GM23338 (cell line): ENCODE results near the gene CNTRL. TPM values are rescaled to one million over a fixed set of nuclear protein-coding genes. Genes with fewer than 3 reads are reported as not detected.

Experiments
- ATAC-seq: fragments of 200-7000 bp; cut with Tn5 transposase; 3 replicates; pipeline ENCODE4 v1.9.1; 2020
- DNase-seq: peaks from one replicate; pipeline ENCODE4 v3.0.0-alpha.2; 2015; ENCODE audit warnings: low spot score
- H2AFZ ChIP-seq: fragments of 200-600 bp; sonication (generic); 2 replicates; pipeline ENCODE4 v1.8.0; 2016; ENCODE audit warnings: antibody characterized with exemption, mild to moderate bottlenecking, moderate library complexity
- H3F3A ChIP-seq: fragments of 200-600 bp; sonication (generic); replicated peaks from 2 replicates; pipeline ENCODE4 v1.8.0; 2017; ENCODE audit warnings: antibody characterized with exemption, mixed run types, low read depth
- H3K27ac ChIP-seq: fragments of 200-600 bp; sonication (generic); 2 replicates; pipeline ENCODE4 v1.6.1; 2016; ENCODE audit warnings: low read depth
- H3K27me3 ChIP-seq: fragments of 200-600 bp; sonication (generic); 2 replicates; pipeline ENCODE4 v1.8.0; 2016; ENCODE audit warnings: mild to moderate bottlenecking, mixed run types, moderate library complexity; ENCODE audit not compliant: insufficient read depth
- H3K36me3 ChIP-seq: fragments of 200-600 bp; sonication (generic); 2 replicates; pipeline ENCODE4 v1.8.0; 2016; ENCODE audit warnings: mild to moderate bottlenecking; ENCODE audit not compliant: insufficient read depth
- H3K4me1 ChIP-seq: fragments of 200-600 bp; sonication (generic); 2 replicates; pipeline ENCODE4 v1.8.0; 2016; ENCODE audit warnings: mild to moderate bottlenecking, moderate library complexity; ENCODE audit not compliant: insufficient read depth
- H3K4me2 ChIP-seq: fragments of 200-600 bp; sonication (generic); 2 replicates; pipeline ENCODE4 v1.7.1; 2017; ENCODE audit warnings: mixed run types
- H3K4me3 ChIP-seq: fragments of 200-600 bp; sonication (generic); 2 replicates; pipeline ENCODE4 v1.6.1; 2016; ENCODE audit warnings: mixed run types
- H3K79me2 ChIP-seq: fragments of 200-600 bp; sonication (generic); replicated peaks from 2 replicates; pipeline ENCODE4 v1.8.0; 2017; ENCODE audit warnings: mild to moderate bottlenecking; ENCODE audit not compliant: insufficient read depth
- H3K9me2 ChIP-seq: fragments of 200-600 bp; sonication (generic); 2 replicates; pipeline ENCODE4 v1.8.0; 2017; ENCODE audit not compliant: insufficient read depth
- H4K20me1 ChIP-seq: fragments of 200-600 bp; sonication (generic); replicated peaks from 2 replicates; pipeline ENCODE4 v1.8.0; 2017; ENCODE audit warnings: mild to moderate bottlenecking; ENCODE audit not compliant: insufficient read depth
- H3K27ac Mint-ChIP-seq: 2 replicates; pipeline ENCODE4 v1.8.0; 2020; ENCODE audit warnings: inconsistent platforms, mild to moderate bottlenecking, moderate library complexity, mixed read lengths
- H3K27me3 Mint-ChIP-seq: 3 replicates; pipeline ENCODE4 v1.8.0; 2022; ENCODE audit warnings: low read depth, mild to moderate bottlenecking, moderate library complexity, mixed read lengths, inconsistent platforms; ENCODE audit not compliant: insufficient read depth, poor library complexity
- H3K36me3 Mint-ChIP-seq: 3 replicates; pipeline ENCODE4 v1.8.0; 2021; ENCODE audit warnings: low read depth, mild to moderate bottlenecking, inconsistent platforms, moderate library complexity, mixed read lengths
- H3K4me1 Mint-ChIP-seq: 3 replicates; pipeline ENCODE4 v1.8.0; 2020; ENCODE audit warnings: mild to moderate bottlenecking, inconsistent platforms, mixed read lengths
- H3K4me3 Mint-ChIP-seq: 3 replicates; pipeline ENCODE4 v1.8.0; 2021; ENCODE audit warnings: moderate library complexity, mild to moderate bottlenecking, inconsistent platforms, mixed read lengths
- H3K9me3 Mint-ChIP-seq: 3 replicates; pipeline ENCODE4 v1.8.0; 2020; ENCODE audit warnings: moderate library complexity, mild to moderate bottlenecking, inconsistent platforms, mixed read lengths
- CREB1 ChIP-seq: fragments of 250-450 bp; sonication (Bioruptor Pico); IDR thresholded peaks from 2 replicates; pipeline ENCODE4 v1.5.0; 2020; ENCODE audit warnings: low read depth, mild to moderate bottlenecking, moderate library complexity
- CTCF ChIP-seq, 2 experiments: fragments of 200-600 bp in 1 of 2; sonication (generic) in 1 of 2; conservative IDR thresholded peaks; 2 replicates each; pipeline versions ENCODE4 v1.5.1 to v1.6.1; 2016 to 2017; ENCODE audit warnings: antibody characterized with exemption in 2 of 2, low read depth in 2 of 2, mild to moderate bottlenecking in 2 of 2, moderate library complexity in 1 of 2
- ETS1 ChIP-seq: IDR thresholded peaks from 2 replicates; pipeline ENCODE4 v1.6.1; 2016; ENCODE audit warnings: antibody characterized with exemption
- EZH2phosphoT487 ChIP-seq: fragments of 200-600 bp; sonication (generic); IDR thresholded peaks from one replicate; pipeline ENCODE4 v1.8.1; 2018; ENCODE audit warnings: antibody characterized with exemption; ENCODE audit not compliant: unreplicated experiment
- JUNB ChIP-seq: IDR thresholded peaks from one replicate; pipeline ENCODE4 v1.6.1; 2016; ENCODE audit warnings: antibody characterized with exemption; ENCODE audit not compliant: unreplicated experiment
- NANOG ChIP-seq: IDR thresholded peaks from 2 replicates; pipeline ENCODE4 v1.6.1; 2016; ENCODE audit warnings: antibody characterized with exemption, borderline replicate concordance
- REST ChIP-seq: IDR thresholded peaks from one replicate; pipeline ENCODE4 v1.6.1; 2018; ENCODE audit warnings: antibody characterized with exemption; ENCODE audit not compliant: unreplicated experiment
- STAT1 ChIP-seq: IDR thresholded peaks from one replicate; pipeline ENCODE4 v1.6.1; 2016; ENCODE audit warnings: antibody characterized with exemption; ENCODE audit not compliant: unreplicated experiment
- ZNF114 ChIP-seq: fragments of 250-450 bp; sonication (Bioruptor Pico); IDR thresholded peaks from 2 replicates; pipeline ENCODE4 v1.5.0; 2020; ENCODE audit warnings: mild to moderate bottlenecking, moderate library complexity
- ZNF331 ChIP-seq: fragments of 250-450 bp; sonication (Bioruptor Pico); IDR thresholded peaks from 2 replicates; pipeline ENCODE4 v1.5.0; 2020; ENCODE audit warnings: low read depth, mild to moderate bottlenecking, moderate library complexity
- ZNF462 ChIP-seq: fragments of 250-450 bp; sonication (Bioruptor Pico); IDR thresholded peaks from 2 replicates; pipeline ENCODE4 v1.5.0; 2020; ENCODE audit warnings: mild to moderate bottlenecking, moderate library complexity
- polyA plus RNA-seq: library from polyadenylated mRNA; unstranded; fragments of >200 nt; fragmentation: Nextera tagmentation; extraction: Ambion mirVana; gene quantifications from 2 replicates; pipeline ENCODE4 v1.2.1, GENCODE V29; 2016
- total RNA-seq: library from RNA; depleted of rRNA; stranded (reverse); fragments of >200 nt; shearing (Covaris generic); gene quantifications from 2 replicates; pipeline ENCODE4 v1.2.3, GENCODE V29; 2014

Gene CNTRL
- total and polyA plus RNA-seq, 2 experiments from 2014 or later, result 9.2 to 11.7 TPM

- Histone ChIP-seq H3K27ac (no peak overlapping the region), H3K4me1 (peaks cover 16% of the 10 kb centered on the region), H3K27me3 (peaks cover 62% of the 10 kb centered on the region), H3F3A (peaks cover 13% of the 10 kb centered on the region), H2AFZ (peak overlapping the region; percentile 100), H3K4me3 (peak overlapping the region; percentile 71), H3K36me3 (no peaks in the 10 kb centered on the region), H3K4me2 (peak overlapping the region; percentile 84), H3K79me2 (no peaks in the 10 kb centered on the region), H4K20me1 (peaks cover 16% of the 10 kb centered on the region), H3K9me2 (no peaks in the 10 kb centered on the region)
- H3K36me3 Mint-ChIP-seq, result no peaks in the 10 kb centered on the region; the same call in 2 of the 3 replicates
- no peaks in the 10 kb centered on the region; the same call in 2 of the 3 replicates for H3K9me3 Mint-ChIP-seq
- TF ChIP-seq REST, result no peak
- no peak for TF ChIP-seq ETS1
- no peak for TF ChIP-seq EZH2phosphoT487
- TF ChIP-seq ZNF462 (CRISPR knock-in tag), result no peak
- TF ChIP-seq STAT1, result no peak
- TF ChIP-seq CTCF (conservative IDR thresholded peaks at IDR 0.05; ENCODE audit: low read depth in 2 of 2), result no peak; a peak in 1 of 4 replicates
- no peak for TF ChIP-seq ZNF331 (CRISPR knock-in tag)
- no peak for TF ChIP-seq ZNF114 (CRISPR knock-in tag)
- TF ChIP-seq NANOG, result no peak
- TF ChIP-seq CREB1 (CRISPR knock-in tag), result no peak
- no peak for TF ChIP-seq JUNB
- peak overlapping the region; percentile 98 for H3K4me3 Mint-ChIP-seq
- H3K27me3 Mint-ChIP-seq, result peaks cover 34% of the 10 kb centered on the region
- ATAC-seq, result no peak
- peak overlapping the region; percentile 94 for H3K27ac Mint-ChIP-seq
- peak; percentile 27 for DNase-seq
- H3K4me1 Mint-ChIP-seq, result peaks cover 12% of the 10 kb centered on the region
Measured at GRCh38 chr9:121075251-121076036, 689 bp downstream of the CNTRL start.
